ENCODE data around the gene TCF20.

DNA sequence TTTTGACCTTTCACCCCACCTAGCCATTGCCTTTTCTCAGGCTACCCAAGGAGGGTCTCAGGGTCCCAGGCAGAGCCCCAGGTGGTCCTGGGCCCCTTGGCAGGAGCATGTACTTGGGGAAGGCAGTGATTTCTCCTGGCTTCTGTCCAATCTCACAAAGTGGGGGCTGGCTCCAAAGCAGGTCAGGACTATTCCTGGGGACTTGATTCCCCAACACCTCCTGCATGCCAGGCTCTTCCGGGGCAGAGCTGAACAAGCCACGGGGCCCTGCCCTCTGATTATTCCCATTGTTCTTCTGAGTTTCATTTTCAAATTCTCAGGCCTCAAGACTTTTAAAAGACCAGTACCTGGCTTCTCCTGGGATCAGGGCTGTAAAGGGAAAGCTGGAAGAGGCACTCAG, 1.5 kb upstream of the TCF20 start:
- TF ChIP-seq, protein P1, sequence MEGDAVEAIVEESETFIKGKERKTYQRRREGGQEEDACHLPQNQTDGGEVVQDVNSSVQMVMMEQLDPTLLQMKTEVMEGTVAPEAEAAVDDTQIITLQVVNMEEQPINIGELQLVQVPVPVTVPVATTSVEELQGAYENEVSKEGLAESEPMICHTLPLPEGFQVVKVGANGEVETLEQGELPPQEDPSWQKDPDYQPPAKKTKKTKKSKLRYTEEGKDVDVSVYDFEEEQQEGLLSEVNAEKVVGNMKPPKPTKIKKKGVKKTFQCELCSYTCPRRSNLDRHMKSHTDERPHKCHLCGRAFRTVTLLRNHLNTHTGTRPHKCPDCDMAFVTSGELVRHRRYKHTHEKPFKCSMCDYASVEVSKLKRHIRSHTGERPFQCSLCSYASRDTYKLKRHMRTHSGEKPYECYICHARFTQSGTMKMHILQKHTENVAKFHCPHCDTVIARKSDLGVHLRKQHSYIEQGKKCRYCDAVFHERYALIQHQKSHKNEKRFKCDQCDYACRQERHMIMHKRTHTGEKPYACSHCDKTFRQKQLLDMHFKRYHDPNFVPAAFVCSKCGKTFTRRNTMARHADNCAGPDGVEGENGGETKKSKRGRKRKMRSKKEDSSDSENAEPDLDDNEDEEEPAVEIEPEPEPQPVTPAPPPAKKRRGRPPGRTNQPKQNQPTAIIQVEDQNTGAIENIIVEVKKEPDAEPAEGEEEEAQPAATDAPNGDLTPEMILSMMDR (IDR thresholded peaks at IDR 0.05): no peak
- TF ChIP-seq POLR2A (IDR thresholded peaks at IDR 0.05): no peak
